ENCODE data around the gene RTTN. TPM values are rescaled to one million over a fixed set of nuclear protein-coding genes. Genes with fewer than 3 reads are reported as not detected.
A peak's percentile ranks its signal among the peaks of the same experiment; 100 is the strongest.

The RTTN gene
- polyA plus RNA-seq, 3 donors: 0.22 to 2.7 (median 0.25) TPM

DNA sequence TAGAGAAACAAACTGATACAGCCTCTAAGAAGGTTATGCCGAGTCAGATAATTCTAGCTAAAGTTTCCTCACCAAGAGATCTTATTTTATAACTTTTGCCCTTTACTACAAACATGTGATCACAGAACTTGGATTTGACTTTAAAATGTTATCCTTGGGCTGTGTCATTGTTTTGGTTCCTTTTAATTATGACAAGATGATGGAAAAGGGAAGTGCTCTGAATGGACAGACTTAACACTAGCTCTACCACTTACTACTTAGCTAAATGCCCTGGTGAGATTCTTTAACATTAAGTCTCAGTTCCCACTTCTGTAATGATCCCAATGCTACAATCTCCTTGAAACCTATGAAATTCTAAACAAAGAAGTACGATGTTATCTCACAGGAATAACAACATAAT lies 69.9 kb downstream of the RTTN start:
- no peak overlapping the region for H3K4me2 ChIP-seq (replicated peaks; ENCODE audit: extremely low read depth, low read length, poor library complexity, severe bottlenecking)
- no peak overlapping the region for H2AFZ ChIP-seq (ENCODE audit: insufficient read depth, low read depth, low read length, poor library complexity, severe bottlenecking)
- Mint-ChIP-seq H3K4me1 (peaks cover 8% of the 10 kb centered on the region), H3K4me3 (no peak overlapping the region), H3K36me3 (peaks cover 12 to 19% of the 10 kb centered on the region in 2 donors), H3K27me3 (ENCODE audit: low read depth in 3 of 3) (no peaks in the 10 kb centered on the region), H3K27ac (peak overlapping the region in 5 of 7 donors; percentile 27 to 77 (median 34)), H3K9me3 (peaks cover 0 to 2% (median 0%) of the 10 kb centered on the region in 7 donors)
- H4K20me1 ChIP-seq (ENCODE audit: insufficient read depth, low read length): no peaks in the 10 kb centered on the region
- peak; percentile 28 to 42 (median 35) for DNase-seq
- H3K4me1 ChIP-seq (ENCODE audit: control insufficient read depth in 1 of 2, insufficient read depth in 2 of 2, low read length in 2 of 2): peaks cover 0 to 5% of the 10 kb centered on the region in 2 donors
- H3K9ac ChIP-seq (ENCODE audit: insufficient read depth, low read length, poor library complexity, severe bottlenecking): no peak overlapping the region
- H3K27me3 ChIP-seq (ENCODE audit: control insufficient read depth in 2 of 2, insufficient read depth in 2 of 2, low read length in 2 of 2): no peaks in the 10 kb centered on the region
- TF ChIP-seq, protein P1, sequence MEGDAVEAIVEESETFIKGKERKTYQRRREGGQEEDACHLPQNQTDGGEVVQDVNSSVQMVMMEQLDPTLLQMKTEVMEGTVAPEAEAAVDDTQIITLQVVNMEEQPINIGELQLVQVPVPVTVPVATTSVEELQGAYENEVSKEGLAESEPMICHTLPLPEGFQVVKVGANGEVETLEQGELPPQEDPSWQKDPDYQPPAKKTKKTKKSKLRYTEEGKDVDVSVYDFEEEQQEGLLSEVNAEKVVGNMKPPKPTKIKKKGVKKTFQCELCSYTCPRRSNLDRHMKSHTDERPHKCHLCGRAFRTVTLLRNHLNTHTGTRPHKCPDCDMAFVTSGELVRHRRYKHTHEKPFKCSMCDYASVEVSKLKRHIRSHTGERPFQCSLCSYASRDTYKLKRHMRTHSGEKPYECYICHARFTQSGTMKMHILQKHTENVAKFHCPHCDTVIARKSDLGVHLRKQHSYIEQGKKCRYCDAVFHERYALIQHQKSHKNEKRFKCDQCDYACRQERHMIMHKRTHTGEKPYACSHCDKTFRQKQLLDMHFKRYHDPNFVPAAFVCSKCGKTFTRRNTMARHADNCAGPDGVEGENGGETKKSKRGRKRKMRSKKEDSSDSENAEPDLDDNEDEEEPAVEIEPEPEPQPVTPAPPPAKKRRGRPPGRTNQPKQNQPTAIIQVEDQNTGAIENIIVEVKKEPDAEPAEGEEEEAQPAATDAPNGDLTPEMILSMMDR (IDR thresholded peaks at IDR 0.05): no peak
- WGBS (ENCODE audit: insufficient coverage): no CpG with 5 or more reads among the region's 2 CpGs
- intact Hi-C loops (cut with micrococcal nuclease): no loop called here
- H3K4me3 ChIP-seq (replicated peaks in 1 of 3; ENCODE audit: low read depth in 2 of 3, low read length in 3 of 3): no peak overlapping the region
- H3K79me2 ChIP-seq (ENCODE audit: insufficient read depth, low read length): no peaks in the 10 kb centered on the region
- H3K27ac ChIP-seq (ENCODE audit: low read depth in 1 of 2, low read length in 2 of 2): peak overlapping the region in 1 of 2 donors; percentile 34
- peaks cover 6 to 26% of the 10 kb centered on the region in 2 donors for H3K36me3 ChIP-seq (replicated peaks in 1 of 2; ENCODE audit: control insufficient read depth in 1 of 2, insufficient read depth in 2 of 2, low read length in 2 of 2)
- no peaks in the 10 kb centered on the region for H3K9me3 ChIP-seq (replicated peaks in 1 of 2; ENCODE audit: control insufficient read depth in 1 of 2, insufficient read depth in 1 of 2, low read length in 2 of 2)

DNA sequence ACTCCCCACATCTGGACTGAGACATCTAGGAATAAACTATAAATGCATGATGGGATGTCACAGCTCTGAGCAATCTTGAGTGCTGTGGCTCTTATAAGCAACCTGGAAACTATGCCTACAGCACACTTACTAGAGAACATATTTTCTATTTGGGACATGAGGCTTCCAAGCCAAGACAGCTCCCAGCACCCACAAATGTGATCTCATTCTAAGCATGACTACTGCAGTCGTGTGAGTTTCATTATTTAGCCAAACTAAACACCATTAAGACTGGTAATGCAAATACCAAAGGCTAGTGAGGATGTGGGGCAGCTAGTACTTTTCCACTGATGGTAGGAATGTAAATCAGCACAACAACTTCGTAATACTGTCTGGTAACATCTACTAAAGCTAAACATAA lies 72.5 kb downstream of the RTTN start:
- WGBS (ENCODE audit: insufficient coverage): no CpG with 5 or more reads among the region's 2 CpGs
- Mint-ChIP-seq H3K9me3 (peaks cover 0 to 4% (median 2%) of the 10 kb centered on the region in 7 donors), H3K4me1 (peaks cover 8% of the 10 kb centered on the region), H3K36me3 (peaks cover 14 to 27% of the 10 kb centered on the region in 2 donors), H3K4me3 (no peak overlapping the region), H3K27ac (no peak overlapping the region), H3K27me3 (ENCODE audit: low read depth in 3 of 3) (peaks cover 0 to 2% (median 0%) of the 10 kb centered on the region in 3 donors)
- peaks cover 0 to 5% of the 10 kb centered on the region in 2 donors for H3K4me1 ChIP-seq (ENCODE audit: control insufficient read depth in 1 of 2, insufficient read depth in 2 of 2, low read length in 2 of 2)
- no peak for DNase-seq
- TF ChIP-seq, protein P1 (IDR thresholded peaks at IDR 0.05): no peak
- H3K79me2 ChIP-seq (ENCODE audit: insufficient read depth, low read length): no peaks in the 10 kb centered on the region
- no peak overlapping the region for H2AFZ ChIP-seq (ENCODE audit: insufficient read depth, low read depth, low read length, poor library complexity, severe bottlenecking)
- no peak overlapping the region for H3K4me2 ChIP-seq (replicated peaks; ENCODE audit: extremely low read depth, low read length, poor library complexity, severe bottlenecking)
- H3K36me3 ChIP-seq (replicated peaks in 1 of 2; ENCODE audit: control insufficient read depth in 1 of 2, insufficient read depth in 2 of 2, low read length in 2 of 2): peaks cover 6 to 19% of the 10 kb centered on the region in 2 donors
- intact Hi-C loops (cut with micrococcal nuclease): no loop called here
- H4K20me1 ChIP-seq (ENCODE audit: insufficient read depth, low read length): no peaks in the 10 kb centered on the region
- H3K27me3 ChIP-seq (ENCODE audit: control insufficient read depth in 2 of 2, insufficient read depth in 2 of 2, low read length in 2 of 2): no peaks in the 10 kb centered on the region
- no peak overlapping the region for H3K9ac ChIP-seq (ENCODE audit: insufficient read depth, low read length, poor library complexity, severe bottlenecking)
- H3K27ac ChIP-seq (ENCODE audit: low read depth in 1 of 2, low read length in 2 of 2): no peak overlapping the region
- no peaks in the 10 kb centered on the region for H3K9me3 ChIP-seq (replicated peaks in 1 of 2; ENCODE audit: control insufficient read depth in 1 of 2, insufficient read depth in 1 of 2, low read length in 2 of 2)
- H3K4me3 ChIP-seq (replicated peaks in 1 of 3; ENCODE audit: low read depth in 2 of 3, low read length in 3 of 3): no peak overlapping the region

All from CD14-positive monocyte (primary cell).